Neural cell (in vitro differentiated cells): ENCODE measurements around the gene PLA2G6. TPM values are rescaled to one million over a fixed set of nuclear protein-coding genes. Genes with fewer than 3 reads are reported as not detected.

Source experiments
- H2AFZ ChIP-seq: fragments of 200-600, 300-800 bp; sonication (generic), shearing (Covaris generic); 2 replicates; pipeline ENCODE4 v1.6.0; 2014; ENCODE audit warnings: low read depth, mild to moderate bottlenecking, antibody characterized with exemption, low read length, moderate library complexity
- H3F3A ChIP-seq: fragments of 200-600 bp; shearing (Covaris generic); 2 replicates; pipeline ENCODE4 v1.6.1; 2016; ENCODE audit warnings: mild to moderate bottlenecking, moderate library complexity, mixed read lengths, antibody characterized with exemption, low read length; ENCODE audit not compliant: insufficient read depth, poor library complexity, severe bottlenecking
- H3K27ac ChIP-seq: fragments of 200-600, 300-800 bp; sonication (generic), shearing (Covaris generic); 2 replicates; pipeline ENCODE4 v1.5.1; 2014; ENCODE audit warnings: mild to moderate bottlenecking, low read length, moderate library complexity
- H3K27me3 ChIP-seq: fragments of 300-800, 200-600 bp; sonication (generic), shearing (Covaris generic); 2 replicates; pipeline ENCODE4 v1.6.0; 2014; ENCODE audit warnings: mild to moderate bottlenecking, low read depth, low read length, moderate library complexity; ENCODE audit not compliant: insufficient read depth
- H3K36me3 ChIP-seq: fragments of 300-800, 200-600 bp; sonication (generic), shearing (Covaris generic); 2 replicates; pipeline ENCODE4 v1.5.1; 2014; ENCODE audit warnings: mild to moderate bottlenecking, antibody characterized with exemption, low read length, moderate library complexity; ENCODE audit not compliant: insufficient read depth
- H3K4me2 ChIP-seq: fragments of 300-800, 200-600 bp; sonication (generic), shearing (Covaris generic); 2 replicates; pipeline ENCODE4 v1.6.0; 2014; ENCODE audit warnings: mild to moderate bottlenecking, low read length
- H3K4me3 ChIP-seq: fragments of 300-800, 200-600 bp; sonication (generic), shearing (Covaris generic); 2 replicates; pipeline ENCODE4 v1.5.1; 2014; ENCODE audit warnings: mild to moderate bottlenecking, low read length, moderate library complexity
- H3K79me2 ChIP-seq: fragments of 200-600 bp; shearing (Covaris generic); replicated peaks from 2 replicates; pipeline ENCODE4 v1.6.0; 2014; ENCODE audit warnings: mild to moderate bottlenecking, low read length, moderate library complexity; ENCODE audit not compliant: insufficient read depth
- H3K9ac ChIP-seq: fragments of 300-800, 200-600 bp; sonication (generic), shearing (Covaris generic); 2 replicates; pipeline ENCODE4 v1.6.1; 2016; ENCODE audit warnings: mild to moderate bottlenecking, low read length, mixed read lengths
- H3K9me2 ChIP-seq: fragments of 200-600 bp; shearing (Covaris generic); 2 replicates; pipeline ENCODE4 v1.6.1; 2016; ENCODE audit warnings: mild to moderate bottlenecking, low read length, mixed read lengths; ENCODE audit not compliant: insufficient read depth
- H3K9me3 ChIP-seq: fragments of 200-600, 300-800 bp; sonication (generic), shearing (Covaris generic); 2 replicates; pipeline ENCODE4 v1.6.1; 2016; ENCODE audit warnings: mild to moderate bottlenecking, mixed run types, low read length, moderate library complexity, mixed read lengths
- H4K20me1 ChIP-seq: fragments of 200-600 bp; shearing (Covaris generic); 2 replicates; pipeline ENCODE4 v1.6.1; 2016; ENCODE audit warnings: mild to moderate bottlenecking, mixed run types; ENCODE audit not compliant: insufficient read depth
- CTCF ChIP-seq: fragments of 450-650 bp; IDR thresholded peaks from 2 replicates; pipeline ENCODE4 v1.5.1; 2014; ENCODE audit warnings: antibody characterized with exemption, mild to moderate bottlenecking, moderate library complexity; ENCODE audit not compliant: poor library complexity, severe bottlenecking
- EP300 ChIP-seq: fragments of 450-650 bp; conservative IDR thresholded peaks from 2 replicates; pipeline ENCODE4 v1.6.1; 2014; ENCODE audit warnings: antibody characterized with exemption, mild to moderate bottlenecking, moderate library complexity; ENCODE audit not compliant: poor library complexity, severe bottlenecking
- EZH2 ChIP-seq: fragments of 200-600, 300-800 bp; shearing (Covaris generic), sonication (generic); IDR thresholded peaks from 2 replicates; pipeline ENCODE4 v1.6.1; 2014; ENCODE audit warnings: antibody characterized with exemption, low read length, borderline replicate concordance, mild to moderate bottlenecking; ENCODE audit not compliant: insufficient read depth, poor library complexity, severe bottlenecking
- MXI1 ChIP-seq: fragments of 450-650 bp; conservative IDR thresholded peaks from 2 replicates; pipeline ENCODE4 v1.6.1; 2014; ENCODE audit warnings: antibody characterized with exemption, mild to moderate bottlenecking; ENCODE audit not compliant: poor library complexity, severe bottlenecking
- POLR2AphosphoS5 ChIP-seq: IDR thresholded peaks from 2 replicates; pipeline ENCODE4 v1.6.1; 2012
- RAD21 ChIP-seq: fragments of 450-650 bp; conservative IDR thresholded peaks from 2 replicates; pipeline ENCODE4 v1.6.1; 2014; ENCODE audit warnings: antibody characterized with exemption, mild to moderate bottlenecking, moderate library complexity
- SMC3 ChIP-seq: fragments of 450-650 bp; conservative IDR thresholded peaks from 2 replicates; pipeline ENCODE4 v1.6.1; 2014; ENCODE audit warnings: antibody characterized with exemption, mild to moderate bottlenecking, moderate library complexity; ENCODE audit not compliant: poor library complexity
- TAF1 ChIP-seq: IDR thresholded peaks from 2 replicates; pipeline ENCODE4 v1.6.1; 2012; ENCODE audit warnings: low read depth
- polyA plus RNA-seq: library from polyadenylated mRNA; depleted of rRNA; stranded (reverse); fragments of >200 nt; gene quantifications from 2 replicates; pipeline ENCODE4 v1.2.3, GENCODE V29; 2014
- TF ChIP-seq, protein P1 (sequence below): IDR thresholded peaks from 2 replicates; pipeline ENCODE4 v1.6.1; 2012; ENCODE audit warnings: borderline replicate concordance

The PLA2G6 gene
- polyA plus RNA-seq, 1 donor from 2014 or later, result 18.5 TPM

DNA sequence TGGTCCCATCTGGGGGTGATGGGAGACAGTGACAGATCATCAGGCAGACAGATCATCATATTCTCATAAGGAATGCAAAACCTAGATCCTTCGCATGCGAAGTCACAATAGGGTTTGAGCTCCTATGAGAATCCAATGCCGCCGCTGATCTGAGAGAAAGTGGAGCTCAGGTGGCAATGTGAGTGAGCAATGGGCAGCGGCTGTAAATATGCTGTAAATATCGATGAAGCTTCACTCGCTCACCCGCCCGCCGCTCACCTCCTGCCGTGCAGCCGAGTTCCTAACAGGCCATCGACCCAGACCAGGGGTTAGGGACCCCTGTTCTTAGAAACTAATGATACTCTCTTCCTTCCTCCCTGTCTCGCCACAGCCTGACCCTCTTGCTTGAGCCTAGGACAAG is 9.4 kb upstream of the PLA2G6 start:
- Histone ChIP-seq H3K79me2 (no peaks in the 10 kb centered on the region), H3K9ac (no peak overlapping the region), H4K20me1 (no peaks in the 10 kb centered on the region), H3K4me2 (no peak overlapping the region), H3K9me2 (no peaks in the 10 kb centered on the region), H3K27me3 (no peaks in the 10 kb centered on the region), H3K36me3 (no peaks in the 10 kb centered on the region), H3K9me3 (no peaks in the 10 kb centered on the region), H3K27ac (no peak overlapping the region), H3F3A (no peaks in the 10 kb centered on the region), H3K4me3 (no peak overlapping the region), H2AFZ (no peak overlapping the region)
- TF ChIP-seq TAF1 (no peak), EZH2 (no peak), EP300 (no peak), RAD21 (no peak), POLR2AphosphoS5 (no peak), SMC3 (no peak), CTCF (no peak), MXI1 (no peak)
- TF ChIP-seq, protein P1, sequence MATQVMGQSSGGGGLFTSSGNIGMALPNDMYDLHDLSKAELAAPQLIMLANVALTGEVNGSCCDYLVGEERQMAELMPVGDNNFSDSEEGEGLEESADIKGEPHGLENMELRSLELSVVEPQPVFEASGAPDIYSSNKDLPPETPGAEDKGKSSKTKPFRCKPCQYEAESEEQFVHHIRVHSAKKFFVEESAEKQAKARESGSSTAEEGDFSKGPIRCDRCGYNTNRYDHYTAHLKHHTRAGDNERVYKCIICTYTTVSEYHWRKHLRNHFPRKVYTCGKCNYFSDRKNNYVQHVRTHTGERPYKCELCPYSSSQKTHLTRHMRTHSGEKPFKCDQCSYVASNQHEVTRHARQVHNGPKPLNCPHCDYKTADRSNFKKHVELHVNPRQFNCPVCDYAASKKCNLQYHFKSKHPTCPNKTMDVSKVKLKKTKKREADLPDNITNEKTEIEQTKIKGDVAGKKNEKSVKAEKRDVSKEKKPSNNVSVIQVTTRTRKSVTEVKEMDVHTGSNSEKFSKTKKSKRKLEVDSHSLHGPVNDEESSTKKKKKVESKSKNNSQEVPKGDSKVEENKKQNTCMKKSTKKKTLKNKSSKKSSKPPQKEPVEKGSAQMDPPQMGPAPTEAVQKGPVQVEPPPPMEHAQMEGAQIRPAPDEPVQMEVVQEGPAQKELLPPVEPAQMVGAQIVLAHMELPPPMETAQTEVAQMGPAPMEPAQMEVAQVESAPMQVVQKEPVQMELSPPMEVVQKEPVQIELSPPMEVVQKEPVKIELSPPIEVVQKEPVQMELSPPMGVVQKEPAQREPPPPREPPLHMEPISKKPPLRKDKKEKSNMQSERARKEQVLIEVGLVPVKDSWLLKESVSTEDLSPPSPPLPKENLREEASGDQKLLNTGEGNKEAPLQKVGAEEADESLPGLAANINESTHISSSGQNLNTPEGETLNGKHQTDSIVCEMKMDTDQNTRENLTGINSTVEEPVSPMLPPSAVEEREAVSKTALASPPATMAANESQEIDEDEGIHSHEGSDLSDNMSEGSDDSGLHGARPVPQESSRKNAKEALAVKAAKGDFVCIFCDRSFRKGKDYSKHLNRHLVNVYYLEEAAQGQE, result no peak

- H3K4me2 ChIP-seq, result no peak overlapping the region
- peak overlapping the region; percentile 5 for H3K27ac ChIP-seq
- H3K36me3 ChIP-seq, result no peaks in the 10 kb centered on the region
- H3K27me3 ChIP-seq, result no peaks in the 10 kb centered on the region
- no peak overlapping the region for H3K4me3 ChIP-seq
- H3K79me2 ChIP-seq, result no peaks in the 10 kb centered on the region
- no peaks in the 10 kb centered on the region for H3K9me3 ChIP-seq
- H3K9me2 ChIP-seq, result no peaks in the 10 kb centered on the region
- no peaks in the 10 kb centered on the region for H4K20me1 ChIP-seq
- TF ChIP-seq RAD21 (no peak), TAF1 (no peak), EP300 (no peak), EZH2 (no peak), MXI1 (no peak), SMC3 (no peak), CTCF (no peak)
- TF ChIP-seq, protein P1, result no peak
- H2AFZ ChIP-seq, result no peak overlapping the region
- H3K9ac ChIP-seq, result no peak overlapping the region
- H3F3A ChIP-seq, result no peaks in the 10 kb centered on the region
These were observed 9.0 kb upstream of the PLA2G6 start for GRCh38 chr22:38190581-38190980.
